GM10266 (cell line): Measurements from ENCODE around the gene ALDH2.
A peak's percentile ranks its signal among the peaks of the same experiment; 100 is the strongest.

Experiments
- DNase-seq: peaks from one replicate; pipeline ENCODE4 v3.0.0; 2012; ENCODE audit errors: extremely low spot score
- CTCF ChIP-seq: IDR thresholded peaks from 2 replicates; pipeline ENCODE4 v1.5.1; 2012; ENCODE audit warnings: mild to moderate bottlenecking, low read depth; ENCODE audit not compliant: control insufficient read depth, insufficient read depth; ENCODE audit errors: missing control alignments

ALDH2 gene

GRCh38 chr12:111781085-111781658, 14.4 kb downstream of the ALDH2 start:
- no peak for DNase-seq
- no peak for TF ChIP-seq CTCF

DNA sequence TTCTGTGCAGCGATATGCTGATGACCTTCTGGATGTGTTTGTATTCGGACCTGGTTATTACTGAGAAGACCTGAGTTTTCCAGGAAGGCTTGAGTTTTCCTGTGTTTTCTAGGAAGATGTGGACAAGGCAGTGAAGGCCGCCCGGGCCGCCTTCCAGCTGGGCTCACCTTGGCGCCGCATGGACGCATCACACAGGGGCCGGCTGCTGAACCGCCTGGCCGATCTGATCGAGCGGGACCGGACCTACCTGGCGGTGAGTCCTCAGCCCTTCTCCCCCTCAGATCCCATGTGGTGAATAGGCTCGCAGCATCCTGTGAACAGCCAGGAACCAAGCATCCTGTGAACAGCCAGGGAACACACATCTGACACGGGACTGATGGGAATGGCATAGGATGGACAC, 16.3 kb downstream of the ALDH2 start:
- no peak for DNase-seq
- no peak for TF ChIP-seq CTCF

- no peak for DNase-seq
These were observed 18.2 kb downstream of the ALDH2 start for GRCh38 chr12:111784953-111785352.

GRCh38 chr12:111785651-111786050, 18.9 kb downstream of the ALDH2 start:
- TF ChIP-seq CTCF, result no peak
- no peak for DNase-seq

More at GRCh38 chr12:111784953-111785352, 18.2 kb downstream of the ALDH2 start:
- no peak for TF ChIP-seq CTCF

DNA sequence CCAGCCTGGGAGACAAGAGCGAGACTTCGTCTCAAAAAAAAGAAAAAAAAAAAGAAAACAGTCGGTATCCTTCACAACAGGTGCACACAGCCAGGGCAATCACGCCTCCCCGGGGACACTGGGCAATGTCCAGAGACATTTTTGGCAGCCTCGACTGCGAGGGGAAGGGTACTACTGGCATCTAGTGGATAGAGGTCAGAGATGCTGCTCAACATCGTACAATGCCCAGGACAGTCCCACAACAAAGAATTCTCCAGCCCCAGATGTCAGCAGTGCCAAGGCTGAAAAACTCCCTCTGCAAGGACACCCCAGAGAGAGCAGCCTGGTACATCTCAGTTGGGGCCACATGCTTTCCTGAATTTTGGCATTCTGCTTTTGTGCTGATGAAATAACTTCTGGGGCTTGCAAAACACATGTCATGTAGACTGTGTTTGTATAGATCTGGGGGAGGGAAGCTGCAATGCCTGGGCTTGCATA, 21.5 kb downstream of the ALDH2 start:
- DNase-seq, result no peak
- TF ChIP-seq CTCF, result peak; percentile 57

DNA sequence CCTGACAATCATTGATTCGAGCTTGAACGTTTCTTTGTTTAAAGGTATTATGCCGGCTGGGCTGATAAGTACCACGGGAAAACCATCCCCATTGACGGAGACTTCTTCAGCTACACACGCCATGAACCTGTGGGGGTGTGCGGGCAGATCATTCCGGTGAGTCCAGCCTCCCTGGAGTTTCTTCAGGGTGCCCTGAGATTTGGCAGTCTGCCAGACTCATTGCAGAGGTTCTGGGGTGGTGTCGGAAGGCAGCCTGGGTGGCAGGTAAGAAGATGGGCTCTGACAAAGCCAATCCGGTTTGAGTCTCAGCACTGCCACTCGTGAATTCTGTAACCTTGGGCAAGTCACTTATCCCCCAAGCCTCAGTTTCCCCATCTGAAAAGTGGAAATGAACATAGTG, 23.0 kb downstream of the ALDH2 start:
- no peak for TF ChIP-seq CTCF
- no peak for DNase-seq

GRCh38 chr12:111791507-111791906, 24.8 kb downstream of the ALDH2 start:
- no peak for DNase-seq
- TF ChIP-seq CTCF, result no peak
